ENCODE data around the gene SEC16A.

GRCh38 chr9:136514022-136514714 is 31.3 kb upstream of the SEC16A start:
- TF ChIP-seq CTCF (conservative IDR thresholded peaks at IDR 0.05 in 1 of 2, IDR thresholded peaks at IDR 0.05 in 1 of 2; ENCODE audit: extremely low read depth in 1 of 2, insufficient read depth in 1 of 2, low read depth in 1 of 2, low read length in 2 of 2), result no peak
- TF ChIP-seq EZH2 (IDR thresholded peaks at IDR 0.05; ENCODE audit: borderline replicate concordance, low read length), result no peak
